HCT116 (cell line): ENCODE measurements around the gene COL26A1. TPM values are rescaled to one million over a fixed set of nuclear protein-coding genes. Genes with fewer than 3 reads are reported as not detected.

Source experiments
- ATAC-seq: fragments of 200-7000 bp; cut with Tn5 transposase; 2 replicates; pipeline ENCODE4 v1.9.1; 2020; ENCODE audit warnings: mild to moderate bottlenecking, moderate library complexity
- BruUV-seq: library from RNA; stranded (reverse); fragments of 400-500 nt; replicated peaks from 2 replicates; lab custom pipeline; 2021; lab: Mats Ljungman, UMichigan
- CTCF ChIA-PET: fragments of 300-600 bp; sonication (Branson Sonifier 250); formaldehyde crosslinking; loops from one replicate; lab custom pipeline; 2021; ENCODE audit warnings: antibody characterized with exemption; lab: Charles Lee
- POLR2A ChIA-PET: fragments of 300-600, 350-600 bp; sonication (Branson Sonifier 250); formaldehyde crosslinking; loops from one replicate; lab custom pipeline; 2021; ENCODE audit warnings: antibody characterized with exemption; lab: Charles Lee
- RAD21 ChIA-PET, 2 experiments: fragments of 300-600 bp; sonication (Branson Sonifier 250); formaldehyde crosslinking; loops; one replicate each; lab custom pipeline; 2023; ENCODE audit warnings: low total read pairs in 2 of 2; ENCODE audit not compliant: uncharacterized antibody in 2 of 2, unreplicated experiment in 2 of 2, low non-redundant PET in 1 of 2; lab: Charles Lee
- DNase-seq: peaks from one replicate; pipeline ENCODE4 v3.0.0-alpha.2; 2010; ENCODE audit warnings: low read depth, low spot score
- H2AFZ ChIP-seq: fragments of 200-600 bp; shearing (Covaris generic), sonication (generic); 2 replicates; pipeline ENCODE4 v1.6.1; 2017; ENCODE audit warnings: low read depth, mixed run types, mixed read lengths, antibody characterized with exemption, low read length; ENCODE audit not compliant: poor library complexity, severe bottlenecking
- H3K27ac ChIP-seq: 2 replicates; pipeline ENCODE4 v1.5.1; 2012; ENCODE audit warnings: low read depth, low read length
- H3K27me3 ChIP-seq: fragments of 200-600 bp; sonication (generic); 2 replicates; pipeline ENCODE4 v1.6.1; 2016; ENCODE audit warnings: mixed run types, low read length, mixed read lengths; ENCODE audit not compliant: insufficient read depth
- H3K36me3 ChIP-seq, 2 experiments: fragments of 200-500 bp in 1 of 2; fragments of 200-600 bp in 1 of 2; sonication (Bioruptor generic) in 1 of 2; sonication (generic) in 1 of 2; 2 replicates each; pipeline versions ENCODE4 v1.5.1 to v1.6.1; 2014 to 2016; ENCODE audit warnings: low read length in 2 of 2, inconsistent platforms in 1 of 2, mixed read lengths in 1 of 2, mixed run types in 1 of 2; ENCODE audit not compliant: insufficient read depth in 2 of 2, control insufficient read depth in 1 of 2
- H3K4me1 ChIP-seq, 2 experiments: fragments of 200-600 bp in 1 of 2; sonication (generic) in 1 of 2; 2 replicates each; pipeline versions ENCODE4 v1.5.1 to v1.6.1; 2012 to 2017; ENCODE audit warnings: low read length in 2 of 2, inconsistent platforms in 1 of 2, mild to moderate bottlenecking in 1 of 2, mixed read lengths in 1 of 2, mixed run types in 1 of 2, moderate library complexity in 1 of 2; ENCODE audit not compliant: insufficient read depth in 2 of 2, control insufficient read depth in 1 of 2
- H3K4me2 ChIP-seq: fragments of 200-600 bp; sonication (generic); 2 replicates; pipeline ENCODE4 v1.6.1; 2017; ENCODE audit warnings: mixed run types, low read length, mixed read lengths
- H3K4me3 ChIP-seq, 2 experiments: fragments of 200-600 bp in 1 of 2; sonication (generic) in 1 of 2; replicated peaks in 1 of 2; 2 replicates each; pipeline ENCODE4 v1.5.1; 2011 to 2016; ENCODE audit warnings: low read length in 2 of 2, control low read depth in 1 of 2, low read depth in 1 of 2, mild to moderate bottlenecking in 1 of 2, mixed read lengths in 1 of 2, mixed run types in 1 of 2
- H3K79me2 ChIP-seq: fragments of 200-600 bp; sonication (generic); 2 replicates; pipeline ENCODE4 v1.6.1; 2017; ENCODE audit warnings: mild to moderate bottlenecking, mixed run types, low read length, moderate library complexity, mixed read lengths; ENCODE audit not compliant: insufficient read depth
- H3K9ac ChIP-seq: fragments of 200-600 bp; sonication (generic); 2 replicates; pipeline ENCODE4 v1.6.1; 2016; ENCODE audit warnings: low read length, mixed read lengths
- H3K9me2 ChIP-seq: fragments of 200-600 bp; sonication (generic), shearing (Covaris generic); 2 replicates; pipeline ENCODE4 v1.6.1; 2017; ENCODE audit warnings: mixed run types, mild to moderate bottlenecking, moderate library complexity; ENCODE audit not compliant: insufficient read depth
- H3K9me3 ChIP-seq, 2 experiments: fragments of 200-500 bp in 1 of 2; fragments of 200-600 bp in 1 of 2; sonication (Bioruptor generic) in 1 of 2; sonication (generic) in 1 of 2; 2 replicates each; pipeline ENCODE4 v1.6.1; 2014 to 2017; ENCODE audit warnings: low read length in 2 of 2, mixed read lengths in 2 of 2, inconsistent platforms in 1 of 2, low read depth in 1 of 2, mild to moderate bottlenecking in 1 of 2, mixed run types in 1 of 2, moderate library complexity in 1 of 2; ENCODE audit not compliant: control insufficient read depth in 1 of 2, insufficient read depth in 1 of 2
- H4K20me1 ChIP-seq: fragments of 200-600 bp; sonication (generic), shearing (Covaris generic); 2 replicates; pipeline ENCODE4 v1.6.1; 2017; ENCODE audit warnings: mixed run types, mild to moderate bottlenecking, moderate library complexity; ENCODE audit not compliant: insufficient read depth
- CBX3 ChIP-seq: IDR thresholded peaks from 2 replicates; pipeline ENCODE4 v1.6.1; 2012; ENCODE audit warnings: low read depth
- EGR1 ChIP-seq: IDR thresholded peaks from 2 replicates; pipeline ENCODE4 v1.6.1; 2012; ENCODE audit warnings: low read depth
- EZH2 ChIP-seq: fragments of 200-600 bp; sonication (generic); IDR thresholded peaks from 2 replicates; pipeline ENCODE4 v1.6.1; 2017; ENCODE audit warnings: antibody characterized with exemption, mixed run types
- FOSL1 ChIP-seq: IDR thresholded peaks from 2 replicates; pipeline ENCODE4 v1.6.1; 2012; ENCODE audit warnings: low read depth
- JUND ChIP-seq: IDR thresholded peaks from 2 replicates; pipeline ENCODE4 v1.6.1; 2012
- POLR2A ChIP-seq: IDR thresholded peaks from 2 replicates; pipeline ENCODE4 v1.7.0; 2011; ENCODE audit warnings: borderline replicate concordance; ENCODE audit not compliant: insufficient read depth, insufficient read length; ENCODE audit errors: extremely low read depth
- SIN3A ChIP-seq: IDR thresholded peaks from 2 replicates; pipeline ENCODE4 v1.6.1; 2012; ENCODE audit warnings: low read depth
- SP1 ChIP-seq: IDR thresholded peaks from 2 replicates; pipeline ENCODE4 v1.6.1; 2012; ENCODE audit warnings: low read depth
- YY1 ChIP-seq: IDR thresholded peaks from 2 replicates; pipeline ENCODE4 v1.6.1; 2011; ENCODE audit warnings: low read length, low read depth, moderate library complexity, mild to moderate bottlenecking; ENCODE audit not compliant: insufficient replicate concordance; ENCODE audit errors: extremely low read depth
- ZFX ChIP-seq: fragments of 450-650 bp; IDR thresholded peaks from 2 replicates; pipeline ENCODE4 v1.6.1; 2017
- ZNF274 ChIP-seq: fragments of 200-500 bp; sonication (Bioruptor generic); IDR thresholded peaks from 2 replicates; pipeline ENCODE4 v1.6.1; 2014; ENCODE audit warnings: mild to moderate bottlenecking, low read depth, low read length, inconsistent platforms
- intact Hi-C: fragments of 100-400 bp; cut with micrococcal nuclease; formaldehyde crosslinking; loops from 2 replicates; pipeline ENCODE4 v1.10.0; 2022
- total RNA-seq: library from RNA; stranded (reverse); gene quantifications from one replicate; pipeline ENCODE4 v1.2.1, GENCODE V29; 2021; ENCODE audit not compliant: unreplicated experiment
- TF ChIP-seq, protein P1 (sequence below): IDR thresholded peaks from 2 replicates; pipeline ENCODE4 v1.6.1; 2012
- TF ChIP-seq, protein P2 (sequence below), 3 experiments: fragments of 200-600 bp in 1 of 3; sonication (generic) in 1 of 3; IDR thresholded peaks in 2 of 3; conservative IDR thresholded peaks in 1 of 3; 2 replicates each; pipeline ENCODE4 v1.5.1; 2012 to 2017; ENCODE audit warnings: low read depth in 2 of 3, low read length in 2 of 3, antibody characterized with exemption in 1 of 3, borderline replicate concordance in 1 of 3, control low read depth in 1 of 3, mild to moderate bottlenecking in 1 of 3, mixed read lengths in 1 of 3, mixed run types in 1 of 3, moderate library complexity in 1 of 3; ENCODE audit not compliant: insufficient read depth in 1 of 3

The COL26A1 gene
- total RNA-seq, 1 experiment from 2014 or later, result 0.27 TPM

DNA sequence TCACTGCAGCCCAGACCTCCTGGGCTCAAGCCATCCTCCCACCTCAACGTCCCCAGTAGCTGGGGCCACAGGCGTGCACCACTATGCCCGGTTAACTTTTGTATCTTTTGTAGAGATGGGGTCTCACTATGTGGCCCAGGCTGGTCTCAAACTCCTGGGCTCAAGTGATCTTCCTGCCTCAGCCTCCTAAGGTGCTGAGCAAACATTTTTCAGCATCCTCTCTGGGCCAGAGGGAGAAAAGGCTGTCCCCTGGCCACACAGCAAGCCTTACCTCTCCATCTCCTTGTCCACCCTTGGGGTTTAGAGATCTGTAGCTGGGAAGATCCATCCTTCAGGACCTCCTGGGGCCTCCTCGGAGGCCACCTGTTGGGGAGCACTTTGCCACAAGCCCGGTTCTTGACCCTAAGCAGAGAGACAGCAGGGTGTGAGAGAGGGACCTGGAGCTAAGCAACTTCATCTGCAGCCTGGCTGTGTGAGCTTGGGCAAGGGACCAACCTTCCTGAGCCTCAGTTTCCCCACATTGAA, 180.6 kb downstream of the COL26A1 start:
- Histone ChIP-seq H3K9me3 (no peaks in the 10 kb centered on the region), H3K79me2 (no peaks in the 10 kb centered on the region), H3K27me3 (no peaks in the 10 kb centered on the region), H3K9me2 (no peaks in the 10 kb centered on the region), H3K27ac (no peak overlapping the region), H3K4me1 (peaks cover 0 to 15% of the 10 kb centered on the region in 2 experiments; a peak in 2 of 4 replicates), H3K36me3 (no peaks in the 10 kb centered on the region), H3K9ac (no peak overlapping the region), H3K4me2 (no peak overlapping the region), H3K4me3 (no peak overlapping the region), H4K20me1 (no peaks in the 10 kb centered on the region), H2AFZ (no peak overlapping the region)
- ChIA-PET POLR2A (interaction anchor here (1.1 kb wide), 1 partner anchor 731 kb away, joined by 3 read pairs; no protein-coding TSS in a partner anchor), CTCF (interaction anchor here (0.6 to 4.5 kb wide), 12 partner anchors 11 to 734 kb away, joined by 3 to 61 read pairs (median 4); no protein-coding TSS in a partner anchor), RAD21 (interaction anchor here (0.6 to 1.9 kb wide), 8 partner anchors 33 to 730 kb away, joined by 3 to 15 read pairs (median 4); no protein-coding TSS in a partner anchor)
- DNase-seq, result no peak
- intact Hi-C loops, result loop anchor here (1.0 to 5.0 kb wide), 4 partner anchors 144 to 729 kb away; no protein-coding TSS in a partner anchor
- no peak for ATAC-seq
- no TSS peak for BruUV-seq
- TF ChIP-seq JUND (no peak), SP1 (no peak), EGR1 (no peak), ZFX (no peak), CBX3 (no peak), POLR2A (no peak), FOSL1 (no peak), YY1 (no peak), SIN3A (no peak), ZNF274 (no peak), EZH2 (no peak)
- TF ChIP-seq, protein P1, sequence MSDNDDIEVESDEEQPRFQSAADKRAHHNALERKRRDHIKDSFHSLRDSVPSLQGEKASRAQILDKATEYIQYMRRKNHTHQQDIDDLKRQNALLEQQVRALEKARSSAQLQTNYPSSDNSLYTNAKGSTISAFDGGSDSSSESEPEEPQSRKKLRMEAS, result no peak
- TF ChIP-seq, protein P2, sequence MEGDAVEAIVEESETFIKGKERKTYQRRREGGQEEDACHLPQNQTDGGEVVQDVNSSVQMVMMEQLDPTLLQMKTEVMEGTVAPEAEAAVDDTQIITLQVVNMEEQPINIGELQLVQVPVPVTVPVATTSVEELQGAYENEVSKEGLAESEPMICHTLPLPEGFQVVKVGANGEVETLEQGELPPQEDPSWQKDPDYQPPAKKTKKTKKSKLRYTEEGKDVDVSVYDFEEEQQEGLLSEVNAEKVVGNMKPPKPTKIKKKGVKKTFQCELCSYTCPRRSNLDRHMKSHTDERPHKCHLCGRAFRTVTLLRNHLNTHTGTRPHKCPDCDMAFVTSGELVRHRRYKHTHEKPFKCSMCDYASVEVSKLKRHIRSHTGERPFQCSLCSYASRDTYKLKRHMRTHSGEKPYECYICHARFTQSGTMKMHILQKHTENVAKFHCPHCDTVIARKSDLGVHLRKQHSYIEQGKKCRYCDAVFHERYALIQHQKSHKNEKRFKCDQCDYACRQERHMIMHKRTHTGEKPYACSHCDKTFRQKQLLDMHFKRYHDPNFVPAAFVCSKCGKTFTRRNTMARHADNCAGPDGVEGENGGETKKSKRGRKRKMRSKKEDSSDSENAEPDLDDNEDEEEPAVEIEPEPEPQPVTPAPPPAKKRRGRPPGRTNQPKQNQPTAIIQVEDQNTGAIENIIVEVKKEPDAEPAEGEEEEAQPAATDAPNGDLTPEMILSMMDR (IDR thresholded peaks at IDR 0.05 in 2 of 3, conservative IDR thresholded peaks at IDR 0.05 in 1 of 3; ENCODE audit: borderline replicate concordance in 1 of 3, insufficient read depth in 1 of 3, low read depth in 2 of 3, low read length in 2 of 3), result no peak
